SK-N-SH treated with all-trans-retinoic acid at 6 μM for 48 hours (cell line): ENCODE data around the gene PRMT3.
"Not testable (repeated sequence)": the region's sequence is repeated elsewhere in the genome, so short reads cannot be mapped to it uniquely, and the experiment has no call there.

Experiments
- ATAC-seq: fragments of 200-7000 bp; cut with Tn5 transposase; 3 replicates; pipeline ENCODE4 v1.9.1; 2020; ENCODE audit warnings: mild to moderate bottlenecking, moderate library complexity
- ARNTL ChIP-seq: fragments of 450-650 bp; formaldehyde crosslinking; IDR thresholded peaks from 2 replicates; pipeline ENCODE4 v1.5.0; 2020; ENCODE audit warnings: low read depth, mild to moderate bottlenecking, moderate library complexity, borderline replicate concordance
- BACH2 ChIP-seq: fragments of 250-450 bp; sonication (Bioruptor Pico); IDR thresholded peaks from 2 replicates; pipeline ENCODE4 v1.9.0; 2021; ENCODE audit warnings: mild to moderate bottlenecking, borderline replicate concordance
- CREB5 ChIP-seq: fragments of 250-450 bp; sonication (Bioruptor Pico); IDR thresholded peaks from 2 replicates; pipeline ENCODE4 v1.5.1; 2020; ENCODE audit warnings: low read depth, mild to moderate bottlenecking, moderate library complexity
- CSDC2 ChIP-seq: fragments of 250-450 bp; sonication (Bioruptor Pico); IDR thresholded peaks from 2 replicates; pipeline ENCODE4 v1.5.0; 2020; ENCODE audit warnings: mild to moderate bottlenecking, moderate library complexity
- CSRNP3 ChIP-seq: fragments of 250-450 bp; sonication (Bioruptor Pico); IDR thresholded peaks from 2 replicates; pipeline ENCODE4 v1.5.1; 2021; ENCODE audit warnings: mild to moderate bottlenecking, moderate library complexity
- GLIS3 ChIP-seq: fragments of 250-450 bp; sonication (Bioruptor Pico); IDR thresholded peaks from 2 replicates; pipeline ENCODE4 v1.5.0; 2020; ENCODE audit warnings: mild to moderate bottlenecking, moderate library complexity
- ISL1 ChIP-seq: fragments of 250-450 bp; sonication (Bioruptor Pico); IDR thresholded peaks from 2 replicates; pipeline ENCODE4 v2.1.2; 2022; ENCODE audit warnings: mild to moderate bottlenecking, moderate library complexity
- OSR1 ChIP-seq: fragments of 250-450 bp; sonication (Bioruptor Pico); IDR thresholded peaks from 2 replicates; pipeline ENCODE4 v1.8.0; 2022; ENCODE audit warnings: moderate library complexity, mild to moderate bottlenecking, inconsistent platforms
- PPARA ChIP-seq: fragments of 250-450 bp; sonication (Bioruptor Pico); IDR thresholded peaks from 2 replicates; pipeline ENCODE4 v1.5.0; 2020; ENCODE audit warnings: mild to moderate bottlenecking, borderline replicate concordance
- RARB ChIP-seq: fragments of 250-450 bp; sonication (Bioruptor Pico); IDR thresholded peaks from 2 replicates; pipeline ENCODE4 v1.8.0; 2021; ENCODE audit warnings: mild to moderate bottlenecking, moderate library complexity
- SNAI2 ChIP-seq: fragments of 250-450 bp; sonication (Bioruptor Pico); IDR thresholded peaks from 2 replicates; pipeline ENCODE4 v1.5.0; 2020; ENCODE audit warnings: mild to moderate bottlenecking, moderate library complexity
- TCF4 ChIP-seq: fragments of 250-450 bp; sonication (Bioruptor Pico); IDR thresholded peaks from 2 replicates; pipeline ENCODE4 v1.8.0; 2021; ENCODE audit warnings: mild to moderate bottlenecking, moderate library complexity, borderline replicate concordance
- TOX ChIP-seq: fragments of 250-450 bp; sonication (Bioruptor Pico); IDR thresholded peaks from 2 replicates; pipeline ENCODE4 v1.8.0; 2021; ENCODE audit warnings: mild to moderate bottlenecking, moderate library complexity, borderline replicate concordance
- ZC3H10 ChIP-seq: fragments of 250-450 bp; sonication (Bioruptor Pico); IDR thresholded peaks from 2 replicates; pipeline ENCODE4 v1.5.1; 2021; ENCODE audit warnings: mild to moderate bottlenecking, moderate library complexity
- ZFP3 ChIP-seq: fragments of 250-450 bp; sonication (Bioruptor Pico); IDR thresholded peaks from 2 replicates; pipeline ENCODE4 v1.5.0; 2020; ENCODE audit warnings: mild to moderate bottlenecking, moderate library complexity
- ZFP30 ChIP-seq: fragments of 450-650 bp; formaldehyde crosslinking; IDR thresholded peaks from 2 replicates; pipeline ENCODE4 v1.5.0; 2022; ENCODE audit warnings: mild to moderate bottlenecking, moderate library complexity
- ZNF565 ChIP-seq: fragments of 450-650 bp; formaldehyde crosslinking; conservative IDR thresholded peaks from 2 replicates; pipeline ENCODE4 v1.5.0; 2020; ENCODE audit warnings: low read depth, mild to moderate bottlenecking, moderate library complexity
- ZNF70 ChIP-seq: fragments of 450-650 bp; formaldehyde crosslinking; IDR thresholded peaks from 2 replicates; pipeline ENCODE4 v1.5.0; 2020; ENCODE audit warnings: mild to moderate bottlenecking, moderate library complexity
- ZNF8 ChIP-seq: fragments of 450-650 bp; formaldehyde crosslinking; IDR thresholded peaks from 2 replicates; pipeline ENCODE4 v1.5.0; 2020; ENCODE audit warnings: mild to moderate bottlenecking, moderate library complexity
- TF ChIP-seq, protein P1 (sequence below): fragments of 250-450 bp; sonication (Bioruptor Pico); IDR thresholded peaks from 2 replicates; pipeline ENCODE4 v1.5.0; 2020; ENCODE audit warnings: mild to moderate bottlenecking, moderate library complexity
- TF ChIP-seq, protein P2 (sequence below): fragments of 250-450 bp; sonication (Bioruptor Pico); IDR thresholded peaks from 2 replicates; pipeline ENCODE4 v1.8.0; 2021; ENCODE audit warnings: low read depth, mild to moderate bottlenecking, moderate library complexity, borderline replicate concordance
- TF ChIP-seq, protein P3 (sequence below): fragments of 250-450 bp; sonication (Bioruptor Pico); IDR thresholded peaks from 2 replicates; pipeline ENCODE4 v1.8.0; 2020; ENCODE audit warnings: mild to moderate bottlenecking, moderate library complexity, borderline replicate concordance

The PRMT3 gene

GRCh38 chr11:20464518-20464917 lies 77.0 kb downstream of the PRMT3 start:
- ATAC-seq: no peak
- TF ChIP-seq ISL1 (CRISPR knock-in tag) (no peak), CREB5 (CRISPR knock-in tag) (no peak), TCF4 (CRISPR knock-in tag) (no peak), RARB (CRISPR knock-in tag) (no peak), BACH2 (no peak)

- no peak for ATAC-seq
- TF ChIP-seq ZNF70 (CRISPR knock-in tag) (no peak), TOX (CRISPR knock-in tag) (no peak), ZNF8 (no peak), ISL1 (CRISPR knock-in tag) (no peak), ARNTL (CRISPR knock-in tag) (no peak), BACH2 (no peak), CSRNP3 (CRISPR knock-in tag) (no peak), OSR1 (CRISPR knock-in tag) (no peak), PPARA (CRISPR knock-in tag) (no peak), ZC3H10 (CRISPR knock-in tag) (no peak), TCF4 (CRISPR knock-in tag) (no peak), ZFP3 (CRISPR knock-in tag) (no peak), RARB (CRISPR knock-in tag) (no peak), ZNF565 (no peak), SNAI2 (no peak), ZFP30 (CRISPR knock-in tag) (no peak)
- TF ChIP-seq, protein P1, sequence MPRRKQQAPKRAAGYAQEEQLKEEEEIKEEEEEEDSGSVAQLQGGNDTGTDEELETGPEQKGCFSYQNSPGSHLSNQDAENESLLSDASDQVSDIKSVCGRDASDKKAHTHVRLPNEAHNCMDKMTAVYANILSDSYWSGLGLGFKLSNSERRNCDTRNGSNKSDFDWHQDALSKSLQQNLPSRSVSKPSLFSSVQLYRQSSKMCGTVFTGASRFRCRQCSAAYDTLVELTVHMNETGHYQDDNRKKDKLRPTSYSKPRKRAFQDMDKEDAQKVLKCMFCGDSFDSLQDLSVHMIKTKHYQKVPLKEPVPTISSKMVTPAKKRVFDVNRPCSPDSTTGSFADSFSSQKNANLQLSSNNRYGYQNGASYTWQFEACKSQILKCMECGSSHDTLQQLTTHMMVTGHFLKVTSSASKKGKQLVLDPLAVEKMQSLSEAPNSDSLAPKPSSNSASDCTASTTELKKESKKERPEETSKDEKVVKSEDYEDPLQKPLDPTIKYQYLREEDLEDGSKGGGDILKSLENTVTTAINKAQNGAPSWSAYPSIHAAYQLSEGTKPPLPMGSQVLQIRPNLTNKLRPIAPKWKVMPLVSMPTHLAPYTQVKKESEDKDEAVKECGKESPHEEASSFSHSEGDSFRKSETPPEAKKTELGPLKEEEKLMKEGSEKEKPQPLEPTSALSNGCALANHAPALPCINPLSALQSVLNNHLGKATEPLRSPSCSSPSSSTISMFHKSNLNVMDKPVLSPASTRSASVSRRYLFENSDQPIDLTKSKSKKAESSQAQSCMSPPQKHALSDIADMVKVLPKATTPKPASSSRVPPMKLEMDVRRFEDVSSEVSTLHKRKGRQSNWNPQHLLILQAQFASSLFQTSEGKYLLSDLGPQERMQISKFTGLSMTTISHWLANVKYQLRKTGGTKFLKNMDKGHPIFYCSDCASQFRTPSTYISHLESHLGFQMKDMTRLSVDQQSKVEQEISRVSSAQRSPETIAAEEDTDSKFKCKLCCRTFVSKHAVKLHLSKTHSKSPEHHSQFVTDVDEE (CRISPR knock-in tag): no peak
- TF ChIP-seq, protein P2, sequence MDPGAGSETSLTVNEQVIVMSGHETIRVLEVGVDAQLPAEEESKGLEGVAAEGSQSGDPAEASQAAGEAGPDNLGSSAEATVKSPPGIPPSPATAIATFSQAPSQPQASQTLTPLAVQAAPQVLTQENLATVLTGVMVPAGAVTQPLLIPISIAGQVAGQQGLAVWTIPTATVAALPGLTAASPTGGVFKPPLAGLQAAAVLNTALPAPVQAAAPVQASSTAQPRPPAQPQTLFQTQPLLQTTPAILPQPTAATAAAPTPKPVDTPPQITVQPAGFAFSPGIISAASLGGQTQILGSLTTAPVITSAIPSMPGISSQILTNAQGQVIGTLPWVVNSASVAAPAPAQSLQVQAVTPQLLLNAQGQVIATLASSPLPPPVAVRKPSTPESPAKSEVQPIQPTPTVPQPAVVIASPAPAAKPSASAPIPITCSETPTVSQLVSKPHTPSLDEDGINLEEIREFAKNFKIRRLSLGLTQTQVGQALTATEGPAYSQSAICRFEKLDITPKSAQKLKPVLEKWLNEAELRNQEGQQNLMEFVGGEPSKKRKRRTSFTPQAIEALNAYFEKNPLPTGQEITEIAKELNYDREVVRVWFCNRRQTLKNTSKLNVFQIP (CRISPR knock-in tag): no peak
- TF ChIP-seq, protein P3, sequence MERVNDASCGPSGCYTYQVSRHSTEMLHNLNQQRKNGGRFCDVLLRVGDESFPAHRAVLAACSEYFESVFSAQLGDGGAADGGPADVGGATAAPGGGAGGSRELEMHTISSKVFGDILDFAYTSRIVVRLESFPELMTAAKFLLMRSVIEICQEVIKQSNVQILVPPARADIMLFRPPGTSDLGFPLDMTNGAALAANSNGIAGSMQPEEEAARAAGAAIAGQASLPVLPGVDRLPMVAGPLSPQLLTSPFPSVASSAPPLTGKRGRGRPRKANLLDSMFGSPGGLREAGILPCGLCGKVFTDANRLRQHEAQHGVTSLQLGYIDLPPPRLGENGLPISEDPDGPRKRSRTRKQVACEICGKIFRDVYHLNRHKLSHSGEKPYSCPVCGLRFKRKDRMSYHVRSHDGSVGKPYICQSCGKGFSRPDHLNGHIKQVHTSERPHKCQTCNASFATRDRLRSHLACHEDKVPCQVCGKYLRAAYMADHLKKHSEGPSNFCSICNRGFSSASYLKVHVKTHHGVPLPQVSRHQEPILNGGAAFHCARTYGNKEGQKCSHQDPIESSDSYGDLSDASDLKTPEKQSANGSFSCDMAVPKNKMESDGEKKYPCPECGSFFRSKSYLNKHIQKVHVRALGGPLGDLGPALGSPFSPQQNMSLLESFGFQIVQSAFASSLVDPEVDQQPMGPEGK: no peak
Observed at GRCh38 chr11:20467487-20468185, 80.1 kb downstream of the PRMT3 start.

DNA sequence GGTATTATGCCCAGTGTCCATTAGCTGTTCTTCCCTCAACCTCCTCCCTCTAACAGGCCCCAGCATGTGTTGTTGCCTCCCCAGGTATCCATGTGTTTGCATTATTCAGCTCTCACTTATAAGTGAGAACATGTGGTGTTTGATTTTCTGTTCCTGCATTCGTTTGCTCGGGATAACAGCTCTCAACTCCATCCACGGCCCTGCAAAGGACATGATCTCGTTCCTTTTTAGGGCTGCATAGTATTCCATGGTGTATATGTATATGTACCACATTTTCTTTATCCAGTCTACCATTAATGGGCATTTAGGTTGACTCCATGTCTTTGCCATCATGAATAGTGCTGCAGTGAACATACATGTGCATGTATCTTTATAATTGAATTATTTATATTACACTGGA lies 82.8 kb downstream of the PRMT3 start:
- TF ChIP-seq GLIS3 (CRISPR knock-in tag) (no peak), ZNF8 (no peak), BACH2 (no peak), ZFP3 (CRISPR knock-in tag) (no peak), ISL1 (CRISPR knock-in tag) (no peak), ARNTL (CRISPR knock-in tag) (no peak), RARB (CRISPR knock-in tag) (no peak), ZFP30 (CRISPR knock-in tag) (no peak), CSDC2 (CRISPR knock-in tag) (no peak), ZC3H10 (CRISPR knock-in tag) (no peak)
- no peak for ATAC-seq

GRCh38 chr11:20471929-20472328 lies 84.4 kb downstream of the PRMT3 start:
- ATAC-seq: not testable (repeated sequence)
